ENCODE results near the gene WWOX.

WWOX gene

GRCh38 chr16:78428193-78428592 is 328.7 kb downstream of the WWOX start:
- no peaks in the 10 kb centered on the region for H3K36me3 ChIP-seq
- no peak overlapping the region for H3K4me3 ChIP-seq (ENCODE audit: low read depth in 1 of 2, low read length in 1 of 2)
- no peaks in the 10 kb centered on the region for H3K27me3 ChIP-seq
- H3K4me1 ChIP-seq (ENCODE audit: control insufficient read depth in 1 of 2, insufficient read depth in 1 of 2, low read depth in 1 of 2, low read length in 1 of 2), result no peaks in the 10 kb centered on the region
- no peaks in the 10 kb centered on the region for H3K9me3 ChIP-seq
- TF ChIP-seq CTCF (IDR thresholded peaks at IDR 0.05), result no peak
- H3K27ac ChIP-seq, result no peak overlapping the region

- Histone ChIP-seq H3K9me3 (no peaks in the 10 kb centered on the region), H3K36me3 (no peaks in the 10 kb centered on the region), H3K4me3 (ENCODE audit: low read depth in 1 of 2, low read length in 1 of 2) (no peak overlapping the region), H3K4me1 (ENCODE audit: control insufficient read depth in 1 of 2, insufficient read depth in 1 of 2, low read depth in 1 of 2, low read length in 1 of 2) (no peaks in the 10 kb centered on the region), H3K27ac (no peak overlapping the region), H3K27me3 (no peaks in the 10 kb centered on the region)
- TF ChIP-seq CTCF (IDR thresholded peaks at IDR 0.05), result no peak
Measured at GRCh38 chr16:78430281-78430680, 330.8 kb downstream of the WWOX start.

- H3K4me1 ChIP-seq (ENCODE audit: control insufficient read depth in 1 of 2, insufficient read depth in 1 of 2, low read depth in 1 of 2, low read length in 1 of 2), result no peaks in the 10 kb centered on the region
- no peaks in the 10 kb centered on the region for H3K9me3 ChIP-seq
- H3K4me3 ChIP-seq (ENCODE audit: low read depth in 1 of 2, low read length in 1 of 2), result no peak overlapping the region
- no peak overlapping the region for H3K27ac ChIP-seq
- no peak for TF ChIP-seq CTCF (IDR thresholded peaks at IDR 0.05)
- no peaks in the 10 kb centered on the region for H3K27me3 ChIP-seq
- no peaks in the 10 kb centered on the region for H3K36me3 ChIP-seq
Measured at GRCh38 chr16:78431004-78431670, 331.7 kb downstream of the WWOX start.

- TF ChIP-seq CTCF (IDR thresholded peaks at IDR 0.05), result no peak
Measured at GRCh38 chr16:78431701-78432100, 332.2 kb downstream of the WWOX start.

GRCh38 chr16:78432451-78432850 is 333.0 kb downstream of the WWOX start:
- Histone ChIP-seq H3K36me3 (no peaks in the 10 kb centered on the region), H3K9me3 (no peaks in the 10 kb centered on the region), H3K27me3 (no peaks in the 10 kb centered on the region), H3K27ac (no peak overlapping the region), H3K4me3 (ENCODE audit: low read depth in 1 of 2, low read length in 1 of 2) (no peak overlapping the region), H3K4me1 (ENCODE audit: control insufficient read depth in 1 of 2, insufficient read depth in 1 of 2, low read depth in 1 of 2, low read length in 1 of 2) (no peaks in the 10 kb centered on the region)
- TF ChIP-seq CTCF (IDR thresholded peaks at IDR 0.05), result no peak

More at GRCh38 chr16:78431701-78432100, 332.2 kb downstream of the WWOX start:
- H3K27ac ChIP-seq, result no peak overlapping the region
- H3K27me3 ChIP-seq, result no peaks in the 10 kb centered on the region
- no peaks in the 10 kb centered on the region for H3K9me3 ChIP-seq
- no peak overlapping the region for H3K4me3 ChIP-seq (ENCODE audit: low read depth in 1 of 2, low read length in 1 of 2)
- no peaks in the 10 kb centered on the region for H3K4me1 ChIP-seq (ENCODE audit: control insufficient read depth in 1 of 2, insufficient read depth in 1 of 2, low read depth in 1 of 2, low read length in 1 of 2)
- no peaks in the 10 kb centered on the region for H3K36me3 ChIP-seq
